Activated CD8-positive, alpha-beta memory T cell treated with anti-CD3 and anti-CD28 coated beads for 36 hours (primary cell): Measurements from ENCODE around the gene RCOR1. TPM values are rescaled to one million over a fixed set of nuclear protein-coding genes. Genes with fewer than 3 reads are reported as not detected.

Source experiments
- CTCF ChIA-PET: fragments of 350-600 bp; sonication (Branson Sonifier 250); formaldehyde crosslinking; loops from one replicate; lab custom pipeline; 2021; ENCODE audit warnings: antibody characterized with exemption; lab: Charles Lee
- POLR2A ChIA-PET: fragments of 350-600 bp; sonication (Branson Sonifier 250); formaldehyde crosslinking; loops from one replicate; lab custom pipeline; 2021; ENCODE audit warnings: antibody characterized with exemption; lab: Charles Lee
- total RNA-seq, 2 experiments: library from RNA; stranded (reverse); gene quantifications; one replicate each; pipeline ENCODE4 v1.2.3, GENCODE V29; 2021

RCOR1 gene
- total RNA-seq, 2 experiments from 2014 or later, result 15.3 to 15.8 TPM

DNA sequence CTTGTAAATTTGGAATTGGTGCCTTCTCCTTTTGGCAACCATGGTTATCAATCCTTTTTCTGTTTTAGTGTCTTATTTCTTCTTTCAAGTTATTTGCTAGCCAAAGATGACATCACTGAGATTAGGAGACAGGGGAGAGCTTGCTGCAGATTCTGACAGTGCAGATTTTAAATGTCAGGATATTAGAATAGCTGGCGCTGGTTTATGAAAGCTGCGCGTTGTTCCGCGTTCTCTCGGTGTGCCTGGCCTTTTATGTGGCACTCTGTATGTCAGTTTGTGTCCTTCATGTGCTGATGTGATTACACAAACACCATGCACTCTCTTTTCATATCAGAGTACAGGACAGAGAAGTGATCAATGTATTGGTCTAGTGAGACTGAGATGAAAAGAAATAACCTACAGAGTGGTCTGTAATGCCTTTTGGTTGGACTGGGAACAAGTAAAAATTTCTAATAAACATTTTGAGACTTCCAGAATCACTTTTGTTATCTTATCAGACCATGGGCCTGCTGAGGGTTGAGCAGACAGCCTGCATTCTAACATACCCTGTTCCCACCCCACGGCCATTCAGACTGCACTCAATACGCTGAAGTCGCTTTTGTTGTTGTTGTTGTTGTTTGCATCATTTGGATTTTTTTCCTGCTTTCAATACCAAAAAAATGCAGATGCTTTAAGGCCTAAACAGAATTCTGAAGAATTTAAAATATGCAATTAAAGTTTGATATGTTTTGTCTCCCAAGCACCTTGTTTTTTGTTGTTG, 135.1 kb downstream of the RCOR1 start:
- ChIA-PET CTCF (no interaction called here), POLR2A (no interaction called here)

DNA sequence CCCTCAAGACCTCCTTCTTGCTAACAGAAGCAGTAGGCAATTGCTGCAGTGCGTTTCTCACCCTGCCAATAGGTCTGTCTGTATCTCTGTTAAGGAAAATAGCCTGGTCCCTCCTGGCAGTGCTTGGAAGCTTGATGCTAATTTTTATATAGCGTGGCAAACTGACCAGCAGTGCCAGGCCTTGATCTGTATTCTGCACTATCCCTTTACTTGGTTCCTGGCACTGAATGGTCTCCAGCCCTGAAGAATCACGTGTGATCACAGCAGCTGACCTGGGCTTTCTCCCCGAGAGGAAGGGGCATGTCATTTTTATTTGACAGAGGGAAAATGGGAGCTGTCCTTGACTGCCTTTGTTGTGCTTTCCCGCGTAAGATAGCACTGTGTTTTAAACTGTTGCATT, 136.1 kb downstream of the RCOR1 start:
- ChIA-PET CTCF (no interaction called here), POLR2A (no interaction called here)

DNA sequence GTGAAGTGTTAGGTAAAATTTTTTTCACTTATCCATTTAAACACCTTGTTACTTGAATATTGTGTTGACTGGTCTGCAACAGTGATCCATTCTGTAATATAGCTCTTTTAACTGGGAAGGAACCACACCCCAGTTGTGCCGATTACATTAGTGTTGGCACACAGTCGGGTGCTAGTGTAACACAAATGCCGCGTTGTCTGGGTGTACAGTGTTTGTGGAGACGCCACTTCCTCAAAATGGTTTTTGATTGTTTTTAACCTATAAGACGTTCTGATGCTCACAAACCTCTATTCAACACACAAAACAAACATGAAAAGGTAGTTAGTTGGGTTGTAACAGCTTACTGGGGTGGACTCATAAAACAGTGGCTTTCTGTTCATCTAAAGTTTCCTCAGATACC, 136.8 kb downstream of the RCOR1 start:
- CTCF ChIA-PET, result no interaction called here

DNA sequence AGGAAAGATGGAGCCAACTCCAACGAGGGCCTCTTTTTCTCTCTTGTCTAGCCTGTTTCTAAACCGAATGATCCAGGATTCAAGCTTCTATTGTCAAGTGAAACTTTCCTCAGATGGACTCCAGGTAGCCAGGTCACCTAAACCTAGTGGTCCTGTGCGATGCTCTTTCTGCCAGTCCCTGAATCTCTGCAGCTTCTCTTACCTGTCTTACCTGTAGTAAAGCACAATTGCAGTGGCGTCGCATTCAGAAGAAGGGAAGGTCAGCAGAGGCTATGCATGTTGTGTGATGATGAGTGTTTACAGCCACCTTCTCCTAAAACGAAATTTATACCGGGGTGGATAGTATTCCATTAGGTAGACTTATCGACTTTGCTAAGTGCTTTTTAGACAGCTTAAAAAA, 137.4 kb downstream of the RCOR1 start:
- POLR2A ChIA-PET, result no interaction called here
- CTCF ChIA-PET, result no interaction called here

More for the DNA sequence above, 136.8 kb downstream of the RCOR1 start:
- POLR2A ChIA-PET, result no interaction called here

DNA sequence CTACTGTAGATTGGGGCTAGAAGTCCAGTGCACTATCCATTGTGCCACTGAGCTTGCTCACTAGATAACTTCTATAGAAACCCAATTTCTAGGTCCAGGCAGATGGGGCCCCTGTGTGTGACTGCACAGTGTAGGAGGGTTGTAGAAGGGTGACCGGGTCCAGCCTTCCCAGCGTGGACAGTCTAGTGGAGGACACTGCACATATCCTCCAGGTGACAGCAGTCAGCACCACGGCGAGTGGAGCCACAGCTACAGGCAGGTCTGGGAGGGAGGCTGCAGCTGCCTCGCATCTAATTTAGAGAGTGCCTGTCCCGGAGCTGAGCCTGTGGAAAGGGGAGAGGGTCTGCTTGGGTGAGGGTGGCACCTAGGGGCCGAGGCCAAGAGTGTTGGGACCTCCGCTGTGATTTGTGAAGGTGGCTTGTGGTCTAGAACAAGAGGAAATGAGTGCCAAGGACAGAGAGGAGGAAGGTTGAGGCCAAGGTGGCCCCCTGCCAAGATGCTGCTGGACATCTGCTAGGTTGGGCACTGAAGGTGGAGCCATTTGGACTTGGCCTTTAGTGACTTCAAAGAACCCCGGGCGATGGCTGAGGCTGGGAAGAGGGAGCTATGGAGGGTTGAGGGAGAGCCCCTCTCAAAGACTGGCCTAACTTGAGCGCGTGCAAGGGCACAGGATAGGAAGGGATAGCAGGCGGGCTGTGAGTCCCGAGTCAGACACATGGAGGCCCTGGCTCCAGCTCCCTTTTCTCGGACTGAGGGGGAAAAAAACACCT, 138.8 kb downstream of the RCOR1 start:
- ChIA-PET POLR2A (interaction anchor here (0.5 kb wide), 1 partner anchor 19 kb away, joined by 5 read pairs; no protein-coding TSS in a partner anchor), CTCF (no interaction called here)

DNA sequence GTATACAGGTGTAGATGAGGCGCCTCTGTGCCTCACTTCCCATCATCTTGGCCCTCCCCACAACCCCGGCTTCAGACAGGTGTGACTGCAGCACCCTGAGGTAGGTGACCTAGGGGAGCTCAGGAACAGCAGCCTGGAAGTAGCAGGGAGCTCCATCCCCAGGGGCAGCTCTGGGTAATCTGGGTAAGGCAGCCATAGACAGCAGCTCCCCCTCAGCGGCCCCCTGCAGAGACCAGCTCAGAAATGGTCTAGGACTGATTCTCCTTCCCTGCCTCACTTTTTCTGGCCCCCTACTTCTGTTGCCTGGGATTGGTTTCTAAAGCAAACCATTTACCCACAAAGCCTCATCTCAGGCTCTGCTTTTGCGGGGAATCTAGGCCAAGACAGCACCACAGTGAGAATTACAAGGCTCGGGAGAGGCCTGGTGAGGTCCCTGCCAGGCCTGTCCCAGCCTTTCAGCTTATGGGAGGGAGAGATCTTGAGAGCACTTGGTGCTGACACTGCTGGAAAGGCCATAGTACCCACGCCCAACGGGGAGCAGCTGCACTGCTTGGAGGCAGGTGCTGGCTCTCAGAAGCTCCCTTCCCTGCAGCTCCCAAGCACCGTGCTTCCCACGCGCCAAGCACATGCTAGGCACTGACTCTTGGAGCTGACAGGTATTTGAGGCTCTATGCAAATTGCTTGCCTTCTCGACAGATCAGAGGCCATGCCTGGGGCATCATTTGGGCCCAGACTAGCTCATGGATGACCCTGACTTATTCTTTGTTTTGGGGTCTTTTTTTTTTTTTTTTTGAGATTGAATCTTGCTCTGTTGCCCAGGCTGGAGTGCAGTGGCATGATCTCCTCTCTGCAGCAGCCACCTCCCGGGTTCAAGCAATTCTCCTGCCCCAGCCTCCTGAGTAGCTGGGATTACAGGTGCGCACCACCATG, 139.7 kb downstream of the RCOR1 start:
- ChIA-PET CTCF (interaction anchor here (0.5 kb wide), 1 partner anchor 59 kb away, joined by 3 read pairs; no protein-coding TSS in a partner anchor), POLR2A (no interaction called here)

DNA sequence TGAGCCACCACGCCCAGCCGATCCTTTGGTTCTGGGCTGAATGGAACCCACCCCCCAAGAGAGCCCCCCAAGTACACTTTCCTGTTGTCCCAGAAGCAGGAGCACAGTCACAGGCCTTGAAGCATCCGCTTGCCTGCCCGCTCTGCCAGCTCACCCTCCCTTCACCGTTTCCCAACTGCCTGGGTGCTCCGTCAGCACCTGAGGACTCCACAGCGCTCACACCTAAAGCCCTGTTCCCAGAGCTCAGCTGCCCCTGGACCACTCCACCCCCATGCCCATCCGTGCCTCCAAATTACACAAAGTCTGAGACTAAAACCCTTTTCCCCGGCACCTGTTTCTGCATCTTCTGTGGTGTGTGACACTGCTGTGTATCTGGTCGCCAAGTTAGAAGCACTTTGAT, 140.5 kb downstream of the RCOR1 start:
- CTCF ChIA-PET, result no interaction called here
- POLR2A ChIA-PET, result no interaction called here

DNA sequence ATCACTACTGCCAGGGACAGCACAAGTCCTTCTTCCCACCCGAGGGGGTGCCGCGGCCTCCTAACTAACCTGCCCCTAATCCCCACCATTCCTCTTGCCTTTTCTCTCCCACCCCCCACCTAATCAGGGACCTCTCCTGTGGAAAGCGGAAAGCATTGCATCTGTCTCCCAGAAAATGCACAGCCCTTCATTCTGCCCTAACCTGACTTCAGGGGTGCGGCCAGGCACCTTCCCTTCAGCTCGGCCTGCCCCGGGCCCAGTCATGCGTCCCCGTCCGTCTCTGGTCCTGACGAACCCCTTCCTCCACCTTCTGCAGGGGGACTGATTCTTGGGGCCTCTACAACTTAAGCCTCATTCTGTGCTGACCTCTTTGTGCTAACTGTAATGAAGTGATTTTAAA, 140.9 kb downstream of the RCOR1 start:
- POLR2A ChIA-PET, result no interaction called here
- CTCF ChIA-PET, result no interaction called here

DNA sequence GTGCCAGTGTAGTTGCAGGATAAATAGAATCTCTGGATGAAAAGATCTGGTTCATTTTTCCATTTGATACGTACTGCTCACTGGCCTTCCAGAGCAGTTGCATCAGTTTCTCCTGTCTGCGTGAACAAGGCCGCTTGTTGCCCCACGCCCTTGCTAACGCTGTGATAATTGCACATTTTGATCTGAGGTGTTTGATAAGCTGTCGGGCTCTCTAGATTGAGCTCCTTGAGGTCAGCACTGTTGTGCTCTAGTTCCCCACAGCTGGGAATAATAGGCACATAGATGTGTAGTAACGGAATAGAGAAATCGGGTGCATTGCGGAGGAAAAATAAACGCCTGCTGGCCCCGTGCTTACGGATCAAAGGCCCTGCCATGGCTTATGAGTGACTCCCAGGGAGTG, 142.0 kb downstream of the RCOR1 start:
- POLR2A ChIA-PET, result no interaction called here
- CTCF ChIA-PET, result no interaction called here

DNA sequence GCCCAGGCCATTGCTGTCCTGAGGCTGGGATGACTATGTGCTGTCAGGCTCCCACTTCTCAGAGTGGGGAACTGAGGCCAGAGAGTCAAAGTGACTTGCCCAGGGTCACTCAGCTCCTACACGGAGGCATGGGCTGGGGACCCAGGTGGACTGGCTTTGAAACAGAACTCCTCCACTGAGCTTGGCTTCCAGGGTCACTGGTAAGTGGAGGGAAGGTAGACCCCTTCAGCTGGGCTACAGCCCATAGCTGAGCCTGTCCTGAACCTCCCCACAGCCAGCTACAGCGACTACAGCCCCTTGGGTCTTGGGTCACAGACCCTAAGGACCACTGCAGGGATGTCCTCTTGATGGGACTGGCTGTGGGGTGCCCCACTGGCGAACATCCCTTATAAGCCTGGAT, 144.5 kb downstream of the RCOR1 start:
- POLR2A ChIA-PET, result no interaction called here
- CTCF ChIA-PET, result no interaction called here

DNA sequence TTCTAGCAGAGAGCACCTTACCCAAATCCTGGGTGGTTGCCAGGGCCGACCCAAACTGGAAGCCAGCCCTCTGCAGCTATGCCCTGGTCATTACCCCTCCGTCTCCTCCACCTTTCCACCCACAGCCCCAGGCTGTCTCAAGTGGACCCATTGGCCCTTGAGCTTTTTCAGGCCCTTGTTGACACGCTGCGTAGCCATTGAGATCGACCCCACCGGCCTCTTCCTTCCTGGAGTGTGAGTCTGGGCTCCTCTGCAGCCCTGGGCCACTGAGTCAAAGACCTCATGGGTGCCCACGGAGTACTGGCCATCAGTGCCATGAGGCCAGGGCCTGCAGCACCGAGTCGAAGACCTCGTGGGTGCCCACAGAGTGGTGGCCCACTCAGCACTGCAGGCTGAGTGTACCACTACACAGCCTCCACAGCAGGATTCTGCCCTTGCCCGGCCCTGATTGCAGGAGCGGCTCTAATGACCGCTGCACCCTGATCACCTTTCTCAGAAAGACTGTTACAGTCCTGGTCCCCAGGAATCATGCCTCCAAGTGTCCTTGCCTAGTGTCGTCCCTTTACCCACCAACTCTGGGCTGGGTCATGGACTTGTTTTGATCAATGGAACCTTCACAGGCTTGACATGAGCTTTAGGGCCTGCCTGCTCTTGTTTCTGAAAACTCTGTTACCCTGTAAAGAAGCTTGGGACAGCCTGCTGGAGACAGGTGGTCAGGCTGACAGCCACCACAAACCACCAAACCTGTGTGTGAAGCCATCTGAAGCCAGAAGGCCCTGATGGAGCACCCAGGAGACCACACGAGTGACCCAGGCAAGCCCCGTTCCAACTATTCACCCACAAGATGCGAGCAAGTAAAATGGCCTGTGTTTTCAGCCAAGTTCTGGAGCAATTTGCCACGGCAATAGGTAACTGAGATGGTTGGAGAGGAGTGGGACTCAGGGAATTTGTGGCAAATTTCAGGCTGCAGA, 145.2 kb downstream of the RCOR1 start:
- ChIA-PET POLR2A (no interaction called here), CTCF (interaction anchor here (1.1 kb wide), 1 partner anchor 43 kb away, joined by 3 read pairs; no protein-coding TSS in a partner anchor)

DNA sequence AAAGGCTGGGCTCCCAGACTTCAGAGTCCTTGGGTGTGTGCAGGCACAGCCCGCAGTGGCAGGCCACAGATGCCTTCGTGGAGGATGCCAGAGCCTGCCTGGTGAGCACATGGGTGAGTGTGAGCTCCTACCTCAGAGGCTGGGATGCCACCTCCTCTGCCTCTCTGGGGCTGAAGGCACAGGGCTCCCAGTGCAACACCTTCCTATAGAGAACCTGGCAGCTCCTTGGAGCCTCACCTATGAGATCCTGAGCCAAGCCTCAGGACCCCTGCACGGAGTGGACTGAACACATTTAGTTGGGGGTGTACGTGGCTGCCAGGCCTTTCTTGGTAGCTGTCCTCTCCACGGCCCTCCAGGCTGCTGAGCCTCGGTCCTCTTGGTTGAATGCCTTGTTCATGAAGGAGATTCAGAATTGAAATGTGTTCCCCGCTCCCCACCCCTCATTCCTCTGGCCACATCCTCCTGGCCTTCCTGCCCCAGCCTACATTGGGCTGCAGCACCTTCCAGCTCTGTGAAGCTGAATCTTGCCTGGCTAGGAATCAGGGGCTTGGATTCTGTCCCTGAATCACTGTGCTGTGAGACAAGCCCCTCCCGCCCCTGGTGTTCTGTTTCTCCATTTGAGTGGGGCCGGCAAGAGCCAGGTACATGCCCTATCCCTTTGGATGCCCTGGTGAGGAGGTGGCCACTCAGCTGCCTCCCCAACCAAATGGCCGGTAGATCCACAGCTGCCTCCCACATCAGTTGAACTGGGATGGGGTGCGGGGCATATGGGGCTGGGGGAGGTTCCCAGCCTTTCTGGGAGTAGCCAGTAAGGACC, 146.1 kb downstream of the RCOR1 start:
- ChIA-PET CTCF (interaction anchor here (1.1 kb wide), 1 partner anchor 44 kb away, joined by 3 read pairs; no protein-coding TSS in a partner anchor), POLR2A (no interaction called here)

DNA sequence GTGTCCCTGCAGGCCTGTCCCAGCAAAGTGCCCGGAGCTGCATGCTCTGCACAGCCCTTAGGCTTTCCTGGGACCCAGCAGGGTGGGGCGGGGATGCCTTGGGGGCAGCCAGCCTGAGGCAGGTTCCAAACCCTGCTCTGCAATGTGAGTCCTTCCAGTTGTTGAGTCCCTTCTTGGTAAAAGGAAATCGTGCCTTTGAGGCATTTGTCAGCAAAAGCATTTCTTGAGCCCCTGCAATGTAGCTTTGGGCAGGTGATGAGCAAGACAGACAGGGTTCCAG, 146.7 kb downstream of the RCOR1 start:
- CTCF ChIA-PET, result interaction anchor here (1.1 kb wide), 1 partner anchor 44 kb away, joined by 3 read pairs; no protein-coding TSS in a partner anchor
- POLR2A ChIA-PET, result no interaction called here

DNA sequence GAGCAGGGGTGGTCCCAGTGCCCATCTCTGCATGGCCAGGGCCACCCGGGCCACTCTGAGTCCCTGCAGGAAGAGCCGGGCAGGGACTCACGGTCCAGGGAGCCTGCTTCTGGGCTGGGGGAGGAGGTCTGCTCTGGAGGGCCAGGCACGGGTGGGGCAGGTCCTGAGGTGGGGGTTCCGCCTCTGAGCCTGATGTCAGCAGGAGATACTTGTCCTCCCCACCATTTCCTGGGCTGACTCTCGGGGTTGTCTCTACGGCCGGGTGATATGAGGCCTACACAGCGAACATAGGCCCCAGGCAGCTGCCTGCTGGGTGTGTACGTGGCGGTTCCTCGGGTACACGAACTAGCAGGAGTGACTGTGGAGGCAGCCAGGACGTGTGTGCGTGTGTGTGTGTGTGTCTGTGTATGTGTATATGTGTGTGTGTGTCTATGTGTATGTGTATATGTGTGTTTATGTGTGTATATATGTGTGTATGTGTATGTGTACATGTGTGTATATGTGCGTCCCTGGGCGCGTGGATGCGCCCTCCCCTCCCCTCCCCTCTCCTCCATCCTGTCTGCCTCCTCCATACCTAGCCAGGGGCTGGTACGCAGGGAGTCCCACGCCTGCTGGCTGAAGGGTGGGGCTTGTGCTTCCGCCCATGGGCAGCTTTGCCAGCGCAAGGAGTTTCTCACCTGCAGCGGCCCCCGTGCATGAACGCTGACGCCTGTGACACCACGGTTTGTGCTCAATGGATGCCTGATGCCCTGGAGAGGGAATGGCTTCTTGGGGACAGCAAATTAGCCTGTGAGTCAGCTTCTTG, 154.4 kb downstream of the RCOR1 start:
- POLR2A ChIA-PET, result no interaction called here
- CTCF ChIA-PET, result no interaction called here

DNA sequence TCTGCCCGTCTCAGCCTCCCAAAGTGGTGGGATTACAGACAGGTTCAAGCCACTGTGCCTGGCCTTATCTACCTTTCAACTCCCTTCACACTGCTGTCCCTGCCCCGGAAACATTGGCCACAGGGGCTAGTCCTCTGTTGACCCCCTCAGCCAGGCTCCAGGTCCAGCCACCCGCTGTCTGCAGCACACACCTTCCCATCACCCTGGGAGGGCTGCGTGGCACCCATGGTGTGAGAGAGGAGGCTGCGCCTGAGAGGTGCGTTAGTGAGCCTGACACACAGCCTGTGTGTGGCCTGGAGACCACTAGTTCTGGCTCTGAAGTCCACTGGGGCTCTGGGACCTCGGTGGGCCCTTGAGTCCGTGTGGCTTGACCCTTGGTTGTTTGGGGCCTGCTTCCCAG, 156.4 kb downstream of the RCOR1 start:
- ChIA-PET CTCF (no interaction called here), POLR2A (interaction anchor here (0.6 kb wide), 1 partner anchor 136 kb away, joined by 4 read pairs; no protein-coding TSS in a partner anchor)

DNA sequence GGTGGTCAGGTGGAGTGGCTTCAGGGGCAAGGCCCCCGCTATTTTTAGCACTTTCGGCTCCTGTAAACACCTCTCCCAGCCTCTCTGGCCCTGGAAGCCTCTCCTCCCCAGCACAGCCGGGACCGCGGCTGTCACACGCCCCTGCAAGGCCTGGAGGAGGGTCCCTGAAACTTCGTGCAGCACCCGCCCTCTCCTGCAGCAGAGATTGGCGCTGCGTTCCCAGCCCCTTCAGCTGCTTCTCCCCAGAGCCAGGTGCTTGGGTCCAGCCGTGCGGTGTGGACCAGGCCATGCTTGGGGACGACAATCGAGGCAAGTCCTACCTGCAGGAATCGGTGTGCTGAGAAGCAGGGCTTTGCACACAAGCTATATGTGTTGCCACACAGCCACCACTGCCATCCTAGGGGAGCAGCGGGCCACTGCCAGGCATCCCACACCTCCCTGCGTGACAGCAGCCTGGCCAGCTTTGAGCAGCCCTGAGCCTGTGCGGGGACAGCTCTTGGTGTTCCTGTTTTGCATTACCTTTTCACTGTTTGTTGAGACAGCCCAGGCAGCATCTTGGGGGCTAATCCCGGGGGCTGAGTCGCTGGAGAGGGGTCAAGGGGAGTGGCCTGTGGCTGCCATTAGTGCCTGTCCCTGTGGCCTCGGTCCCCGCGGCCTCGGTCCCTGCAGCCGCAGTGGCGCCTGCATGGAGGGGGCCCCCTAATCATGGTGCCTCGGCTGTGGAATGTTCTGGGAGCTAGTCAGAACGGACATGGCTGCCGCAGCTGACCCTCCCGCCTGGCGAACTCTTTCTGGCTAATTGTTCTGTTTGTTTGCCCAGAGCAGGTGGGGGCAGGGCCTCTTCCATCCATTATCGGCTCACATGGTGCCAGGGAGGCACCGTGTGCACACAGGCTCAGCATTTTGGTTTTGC, 157.2 kb downstream of the RCOR1 start:
- POLR2A ChIA-PET, result no interaction called here
- CTCF ChIA-PET, result interaction anchor here (1.3 kb wide), 1 partner anchor 10 kb away, joined by 3 read pairs; no protein-coding TSS in a partner anchor
